ENCODE results near the gene PYGO1. TPM values are rescaled to one million over a fixed set of nuclear protein-coding genes. Genes with fewer than 3 reads are reported as not detected.

PYGO1 gene
- total and polyA plus RNA-seq, 9 of the 15 experiments (the other 6 are each of a cell fraction or from before 2014, with no cell fraction given) = under 0.01 to 0.07 (median 0.02) TPM; not detected in 5

DNA sequence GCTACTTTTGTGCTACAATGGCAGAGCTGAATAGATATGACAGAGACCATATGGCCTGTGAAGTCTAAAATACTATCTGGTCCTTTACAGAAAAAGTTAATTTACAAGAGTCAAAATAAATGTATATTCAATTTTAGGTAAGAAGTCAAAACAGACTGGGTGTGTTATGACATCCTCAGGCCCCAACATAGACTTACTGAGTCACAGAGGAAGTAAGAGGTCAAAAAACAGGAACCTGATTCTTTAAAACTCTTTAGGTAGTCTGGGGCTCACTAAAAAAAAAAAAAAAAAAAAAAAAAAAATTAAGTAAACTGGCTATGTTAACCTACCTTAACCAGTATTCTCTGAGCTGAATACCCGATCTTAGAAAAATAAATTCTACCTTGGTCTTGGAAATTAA lies 93.2 kb downstream of the PYGO1 start (continued):
- TF ChIP-seq, protein P1, sequence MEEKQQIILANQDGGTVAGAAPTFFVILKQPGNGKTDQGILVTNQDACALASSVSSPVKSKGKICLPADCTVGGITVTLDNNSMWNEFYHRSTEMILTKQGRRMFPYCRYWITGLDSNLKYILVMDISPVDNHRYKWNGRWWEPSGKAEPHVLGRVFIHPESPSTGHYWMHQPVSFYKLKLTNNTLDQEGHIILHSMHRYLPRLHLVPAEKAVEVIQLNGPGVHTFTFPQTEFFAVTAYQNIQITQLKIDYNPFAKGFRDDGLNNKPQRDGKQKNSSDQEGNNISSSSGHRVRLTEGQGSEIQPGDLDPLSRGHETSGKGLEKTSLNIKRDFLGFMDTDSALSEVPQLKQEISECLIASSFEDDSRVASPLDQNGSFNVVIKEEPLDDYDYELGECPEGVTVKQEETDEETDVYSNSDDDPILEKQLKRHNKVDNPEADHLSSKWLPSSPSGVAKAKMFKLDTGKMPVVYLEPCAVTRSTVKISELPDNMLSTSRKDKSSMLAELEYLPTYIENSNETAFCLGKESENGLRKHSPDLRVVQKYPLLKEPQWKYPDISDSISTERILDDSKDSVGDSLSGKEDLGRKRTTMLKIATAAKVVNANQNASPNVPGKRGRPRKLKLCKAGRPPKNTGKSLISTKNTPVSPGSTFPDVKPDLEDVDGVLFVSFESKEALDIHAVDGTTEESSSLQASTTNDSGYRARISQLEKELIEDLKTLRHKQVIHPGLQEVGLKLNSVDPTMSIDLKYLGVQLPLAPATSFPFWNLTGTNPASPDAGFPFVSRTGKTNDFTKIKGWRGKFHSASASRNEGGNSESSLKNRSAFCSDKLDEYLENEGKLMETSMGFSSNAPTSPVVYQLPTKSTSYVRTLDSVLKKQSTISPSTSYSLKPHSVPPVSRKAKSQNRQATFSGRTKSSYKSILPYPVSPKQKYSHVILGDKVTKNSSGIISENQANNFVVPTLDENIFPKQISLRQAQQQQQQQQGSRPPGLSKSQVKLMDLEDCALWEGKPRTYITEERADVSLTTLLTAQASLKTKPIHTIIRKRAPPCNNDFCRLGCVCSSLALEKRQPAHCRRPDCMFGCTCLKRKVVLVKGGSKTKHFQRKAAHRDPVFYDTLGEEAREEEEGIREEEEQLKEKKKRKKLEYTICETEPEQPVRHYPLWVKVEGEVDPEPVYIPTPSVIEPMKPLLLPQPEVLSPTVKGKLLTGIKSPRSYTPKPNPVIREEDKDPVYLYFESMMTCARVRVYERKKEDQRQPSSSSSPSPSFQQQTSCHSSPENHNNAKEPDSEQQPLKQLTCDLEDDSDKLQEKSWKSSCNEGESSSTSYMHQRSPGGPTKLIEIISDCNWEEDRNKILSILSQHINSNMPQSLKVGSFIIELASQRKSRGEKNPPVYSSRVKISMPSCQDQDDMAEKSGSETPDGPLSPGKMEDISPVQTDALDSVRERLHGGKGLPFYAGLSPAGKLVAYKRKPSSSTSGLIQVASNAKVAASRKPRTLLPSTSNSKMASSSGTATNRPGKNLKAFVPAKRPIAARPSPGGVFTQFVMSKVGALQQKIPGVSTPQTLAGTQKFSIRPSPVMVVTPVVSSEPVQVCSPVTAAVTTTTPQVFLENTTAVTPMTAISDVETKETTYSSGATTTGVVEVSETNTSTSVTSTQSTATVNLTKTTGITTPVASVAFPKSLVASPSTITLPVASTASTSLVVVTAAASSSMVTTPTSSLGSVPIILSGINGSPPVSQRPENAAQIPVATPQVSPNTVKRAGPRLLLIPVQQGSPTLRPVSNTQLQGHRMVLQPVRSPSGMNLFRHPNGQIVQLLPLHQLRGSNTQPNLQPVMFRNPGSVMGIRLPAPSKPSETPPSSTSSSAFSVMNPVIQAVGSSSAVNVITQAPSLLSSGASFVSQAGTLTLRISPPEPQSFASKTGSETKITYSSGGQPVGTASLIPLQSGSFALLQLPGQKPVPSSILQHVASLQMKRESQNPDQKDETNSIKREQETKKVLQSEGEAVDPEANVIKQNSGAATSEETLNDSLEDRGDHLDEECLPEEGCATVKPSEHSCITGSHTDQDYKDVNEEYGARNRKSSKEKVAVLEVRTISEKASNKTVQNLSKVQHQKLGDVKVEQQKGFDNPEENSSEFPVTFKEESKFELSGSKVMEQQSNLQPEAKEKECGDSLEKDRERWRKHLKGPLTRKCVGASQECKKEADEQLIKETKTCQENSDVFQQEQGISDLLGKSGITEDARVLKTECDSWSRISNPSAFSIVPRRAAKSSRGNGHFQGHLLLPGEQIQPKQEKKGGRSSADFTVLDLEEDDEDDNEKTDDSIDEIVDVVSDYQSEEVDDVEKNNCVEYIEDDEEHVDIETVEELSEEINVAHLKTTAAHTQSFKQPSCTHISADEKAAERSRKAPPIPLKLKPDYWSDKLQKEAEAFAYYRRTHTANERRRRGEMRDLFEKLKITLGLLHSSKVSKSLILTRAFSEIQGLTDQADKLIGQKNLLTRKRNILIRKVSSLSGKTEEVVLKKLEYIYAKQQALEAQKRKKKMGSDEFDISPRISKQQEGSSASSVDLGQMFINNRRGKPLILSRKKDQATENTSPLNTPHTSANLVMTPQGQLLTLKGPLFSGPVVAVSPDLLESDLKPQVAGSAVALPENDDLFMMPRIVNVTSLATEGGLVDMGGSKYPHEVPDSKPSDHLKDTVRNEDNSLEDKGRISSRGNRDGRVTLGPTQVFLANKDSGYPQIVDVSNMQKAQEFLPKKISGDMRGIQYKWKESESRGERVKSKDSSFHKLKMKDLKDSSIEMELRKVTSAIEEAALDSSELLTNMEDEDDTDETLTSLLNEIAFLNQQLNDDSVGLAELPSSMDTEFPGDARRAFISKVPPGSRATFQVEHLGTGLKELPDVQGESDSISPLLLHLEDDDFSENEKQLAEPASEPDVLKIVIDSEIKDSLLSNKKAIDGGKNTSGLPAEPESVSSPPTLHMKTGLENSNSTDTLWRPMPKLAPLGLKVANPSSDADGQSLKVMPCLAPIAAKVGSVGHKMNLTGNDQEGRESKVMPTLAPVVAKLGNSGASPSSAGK (IDR thresholded peaks at IDR 0.05) = no peak
- no peak for TF ChIP-seq ZNF217 (CRISPR knock-in tag; IDR thresholded peaks at IDR 0.05)
- TF ChIP-seq ZBTB8A (IDR thresholded peaks at IDR 0.05; ENCODE audit: partially characterized antibody) = no peak
